Testis (tissue), 3 donors: ENCODE measurements around the gene SAMD4A. TPM values are rescaled to one million over a fixed set of nuclear protein-coding genes. Genes with fewer than 3 reads are reported as not detected.

ENCODE experiments used
- DNase-seq: peaks from one replicate; pipeline ENCODE4 v3.0.0-alpha.2; 2019
- H3K27ac ChIP-seq, 2 donors: fragments of 200-600 bp; sonication (generic); one replicate each; pipeline ENCODE4 v1.5.1; 2019
- H3K27me3 ChIP-seq: fragments of 200-600 bp; sonication (generic); one replicate; pipeline ENCODE4 v1.5.1; 2019
- H3K36me3 ChIP-seq: fragments of 200-600 bp; sonication (generic); one replicate; pipeline ENCODE4 v1.5.1; 2017; ENCODE audit warnings: low read depth; ENCODE audit errors: missing control alignments
- H3K4me1 ChIP-seq: fragments of 200-600 bp; sonication (generic); one replicate; pipeline ENCODE4 v1.5.1; 2019
- H3K4me3 ChIP-seq, 2 donors: fragments of 200-600 bp; sonication (generic); one replicate each; pipeline ENCODE4 v1.5.1; 2017 to 2019
- H3K9me3 ChIP-seq: fragments of 200-600 bp; sonication (generic); one replicate; pipeline ENCODE4 v1.5.1; 2017
- POLR2A ChIP-seq: fragments of 450-650 bp; IDR thresholded peaks from one replicate; pipeline ENCODE4 v1.6.1; 2017; ENCODE audit warnings: antibody characterized with exemption, mild to moderate bottlenecking, moderate library complexity
- WGBS, 2 donors: methylation state at CpG; one replicate each; pipeline ENCODE4 v1.1.5; 2018; 5-methylcytosine and 5-hydroxymethylcytosine counted together
- intact Hi-C: fragments of 100-400 bp; cut with DNase I; formaldehyde crosslinking; loops from one replicate; pipeline ENCODE4 v1.15.1; 2023; ENCODE audit warnings: low total_unique reads
- polyA plus RNA-seq: library from polyadenylated mRNA; stranded (reverse); fragments of 350-450 nt; fragmentation: Illumina TruSeq; extraction: RNeasy Lipid Tissue Mini Kit (QIAGEN cat#74804); gene quantifications from one replicate; pipeline ENCODE4 v1.2.3, GENCODE V29; 2014; ENCODE audit warnings: low read depth, low replicate concordance; ENCODE audit not compliant: insufficient read depth
- total RNA-seq, 2 donors: library from RNA; depleted of rRNA; stranded (reverse); fragments of >200 nt; gene quantifications; one replicate each; pipeline ENCODE4 v1.2.3, GENCODE V29; 2016
- TF ChIP-seq, protein P1 (sequence below), 3 experiments: fragments of 450-650 bp in 2 of 3; fragments of 200-600 bp in 1 of 3; sonication (generic) in 1 of 3; IDR thresholded peaks; one replicate each; pipeline ENCODE4 v1.5.1; 2016 to 2019; ENCODE audit warnings: antibody characterized with exemption in 3 of 3, mild to moderate bottlenecking in 2 of 3, moderate library complexity in 1 of 3

SAMD4A gene
- total and polyA plus RNA-seq, 3 donors from 2014 or later: 103 to 369 (median 259) TPM

DNA sequence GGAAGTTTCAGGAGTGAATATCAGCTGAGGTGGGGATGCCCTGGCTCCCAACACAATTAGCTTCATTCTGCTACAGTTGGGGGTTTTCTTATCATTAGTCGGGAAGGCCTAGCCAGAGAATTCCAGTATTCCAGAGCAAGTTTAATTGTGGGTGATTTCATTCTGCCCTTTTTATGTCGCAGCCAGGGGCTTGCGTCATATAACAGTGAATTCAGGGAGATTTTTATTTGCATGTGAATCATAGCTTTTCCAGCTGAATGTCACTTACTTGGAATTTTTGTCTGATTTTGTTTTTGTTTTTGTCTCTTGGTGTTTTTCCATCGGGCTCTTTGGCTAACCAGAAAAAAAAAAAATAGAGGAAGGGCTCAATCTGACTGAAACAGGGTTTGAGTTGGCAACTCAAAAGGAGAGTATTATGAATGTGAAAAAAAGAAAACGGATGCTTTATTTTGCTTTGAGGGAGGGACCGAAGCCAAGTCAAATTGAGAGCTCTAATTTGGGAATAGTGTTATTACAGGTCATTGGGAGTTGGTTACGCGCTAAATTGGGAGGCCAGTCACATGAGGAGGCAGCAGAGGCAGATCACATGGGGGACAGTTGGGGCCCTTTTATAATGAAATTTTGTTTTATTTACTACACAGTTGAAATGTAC, 119.4 kb downstream of the SAMD4A start:
- intact Hi-C loops: no loop called here
- no peak overlapping the region for H3K4me3 ChIP-seq
- TF ChIP-seq, protein P1, sequence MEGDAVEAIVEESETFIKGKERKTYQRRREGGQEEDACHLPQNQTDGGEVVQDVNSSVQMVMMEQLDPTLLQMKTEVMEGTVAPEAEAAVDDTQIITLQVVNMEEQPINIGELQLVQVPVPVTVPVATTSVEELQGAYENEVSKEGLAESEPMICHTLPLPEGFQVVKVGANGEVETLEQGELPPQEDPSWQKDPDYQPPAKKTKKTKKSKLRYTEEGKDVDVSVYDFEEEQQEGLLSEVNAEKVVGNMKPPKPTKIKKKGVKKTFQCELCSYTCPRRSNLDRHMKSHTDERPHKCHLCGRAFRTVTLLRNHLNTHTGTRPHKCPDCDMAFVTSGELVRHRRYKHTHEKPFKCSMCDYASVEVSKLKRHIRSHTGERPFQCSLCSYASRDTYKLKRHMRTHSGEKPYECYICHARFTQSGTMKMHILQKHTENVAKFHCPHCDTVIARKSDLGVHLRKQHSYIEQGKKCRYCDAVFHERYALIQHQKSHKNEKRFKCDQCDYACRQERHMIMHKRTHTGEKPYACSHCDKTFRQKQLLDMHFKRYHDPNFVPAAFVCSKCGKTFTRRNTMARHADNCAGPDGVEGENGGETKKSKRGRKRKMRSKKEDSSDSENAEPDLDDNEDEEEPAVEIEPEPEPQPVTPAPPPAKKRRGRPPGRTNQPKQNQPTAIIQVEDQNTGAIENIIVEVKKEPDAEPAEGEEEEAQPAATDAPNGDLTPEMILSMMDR (IDR thresholded peaks at IDR 0.05): no peak
- TF ChIP-seq POLR2A: no peak
- no peaks in the 10 kb centered on the region for H3K36me3 ChIP-seq
- H3K27me3 ChIP-seq: no peaks in the 10 kb centered on the region
- H3K27ac ChIP-seq: peak overlapping the region; percentile 63 to 84
- peak; percentile 55 for DNase-seq
- 56 to 60% methylated on average over 8 of the region's 8 CpGs for WGBS, 2 donors
- no peaks in the 10 kb centered on the region for H3K9me3 ChIP-seq
- H3K4me1 ChIP-seq: peaks cover 12% of the 10 kb centered on the region

DNA sequence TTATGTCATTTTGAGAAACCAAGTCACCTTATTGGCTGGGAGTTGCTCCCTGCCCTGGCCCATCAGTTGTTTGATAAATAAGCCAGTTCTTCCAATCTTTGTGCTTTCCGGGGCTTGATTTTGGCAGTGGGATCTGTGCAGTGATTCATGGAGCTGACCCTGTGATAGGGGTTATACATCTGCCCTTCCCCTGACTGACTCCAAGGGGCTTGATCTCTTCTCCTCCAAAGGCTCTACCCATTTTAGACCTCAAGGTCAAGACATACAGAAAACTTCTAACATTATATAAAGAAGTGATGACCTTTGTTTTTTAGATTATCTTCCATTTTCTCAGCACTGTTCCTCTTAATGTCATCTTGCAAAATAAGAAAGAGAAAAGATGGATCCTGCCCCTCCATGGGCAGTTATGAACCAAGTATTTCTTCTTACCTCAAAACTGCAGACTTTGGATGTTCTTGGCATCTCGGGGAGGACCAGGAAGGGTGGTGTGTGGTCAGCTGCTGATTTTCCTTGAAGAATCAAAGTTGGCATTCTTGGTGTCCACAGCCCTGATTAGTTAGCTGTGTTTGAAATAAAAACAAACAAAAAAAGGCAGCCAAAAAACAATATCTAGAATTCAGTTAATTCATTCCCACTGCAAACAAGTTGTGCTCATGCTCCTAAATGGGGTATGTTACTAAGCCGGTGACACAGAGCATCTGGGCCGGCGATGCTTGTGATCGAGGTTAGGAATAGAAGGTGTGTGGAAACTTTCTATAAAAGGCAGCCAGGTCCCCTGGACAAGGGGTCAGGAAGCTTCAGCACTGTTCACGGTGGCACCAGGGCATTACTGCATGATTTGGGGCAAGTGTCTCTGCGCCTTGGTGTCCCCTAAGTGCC, 120.2 kb downstream of the SAMD4A start:
- DNase-seq: no peak
- Histone ChIP-seq H3K9me3 (no peaks in the 10 kb centered on the region), H3K27ac (peak overlapping the region; percentile 63 to 84), H3K27me3 (no peaks in the 10 kb centered on the region), H3K36me3 (no peaks in the 10 kb centered on the region), H3K4me1 (peaks cover 12% of the 10 kb centered on the region), H3K4me3 (no peak overlapping the region)
- WGBS, 2 donors: 53 to 59% methylated on average over 8 of the region's 8 CpGs
- intact Hi-C loops: no loop called here
- TF ChIP-seq, protein P1 (IDR thresholded peaks at IDR 0.05): no peak
- no peak for TF ChIP-seq POLR2A

DNA sequence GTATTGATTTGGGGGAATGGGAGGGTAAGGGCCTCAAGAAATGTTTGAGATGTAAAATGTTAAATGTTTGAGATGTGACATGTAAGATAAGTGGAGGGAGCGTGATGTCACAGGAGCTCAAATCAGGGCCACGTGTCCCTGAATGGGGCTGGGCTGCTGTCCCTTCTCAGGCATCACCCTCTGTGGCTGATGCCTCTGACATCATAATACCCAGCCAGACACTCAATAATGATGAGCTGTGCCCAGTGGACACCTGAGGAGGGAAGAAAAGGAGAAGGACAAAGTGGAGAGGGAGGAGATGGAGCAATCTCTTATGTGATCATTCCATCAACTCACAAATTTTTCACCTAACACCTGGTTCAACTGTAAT, 120.8 kb downstream of the SAMD4A start:
- intact Hi-C loops: no loop called here
- peaks cover 12% of the 10 kb centered on the region for H3K4me1 ChIP-seq
- H3K27ac ChIP-seq: no peak overlapping the region

DNA sequence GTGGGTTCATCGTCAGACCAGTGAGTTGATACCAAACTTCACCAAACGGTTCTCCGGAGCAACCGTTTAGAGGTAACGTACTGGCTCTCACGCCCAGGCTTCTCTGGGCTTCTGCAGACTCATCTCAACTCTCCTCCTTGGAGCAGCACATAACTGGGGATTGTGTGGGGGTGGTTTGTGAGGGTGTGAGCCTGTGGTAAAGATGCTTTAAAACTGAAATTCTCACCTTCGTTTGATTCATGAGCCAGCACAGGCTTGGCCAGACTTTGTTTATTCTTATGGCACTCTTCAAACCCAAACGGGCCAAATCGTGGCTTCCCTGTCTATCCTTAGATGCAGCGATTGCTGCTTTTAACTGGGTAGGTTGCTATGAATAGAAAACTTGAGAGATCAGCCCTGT, 121.3 kb downstream of the SAMD4A start:
- DNase-seq: no peak
- no peaks in the 10 kb centered on the region for H3K9me3 ChIP-seq
- no peaks in the 10 kb centered on the region for H3K27me3 ChIP-seq
- H3K4me1 ChIP-seq: peaks cover 12% of the 10 kb centered on the region
- TF ChIP-seq, protein P1 (IDR thresholded peaks at IDR 0.05): no peak
- TF ChIP-seq POLR2A: no peak
- H3K36me3 ChIP-seq: no peaks in the 10 kb centered on the region
- H3K27ac ChIP-seq: no peak overlapping the region
- no peak overlapping the region for H3K4me3 ChIP-seq
- WGBS, 2 donors: 92 to 95% methylated on average over 10 of the region's 10 CpGs
- intact Hi-C loops: no loop called here

More for the DNA sequence above, 120.8 kb downstream of the SAMD4A start:
- no peaks in the 10 kb centered on the region for H3K9me3 ChIP-seq
- H3K36me3 ChIP-seq: no peaks in the 10 kb centered on the region
- TF ChIP-seq POLR2A: no peak
- TF ChIP-seq, protein P1 (IDR thresholded peaks at IDR 0.05): no peak
- 79 to 87% methylated on average over 2 of the region's 2 CpGs for WGBS, 2 donors
- no peaks in the 10 kb centered on the region for H3K27me3 ChIP-seq
- DNase-seq: no peak
- no peak overlapping the region for H3K4me3 ChIP-seq
